PC-9 (cell line): ENCODE results near the gene MYLK. TPM values are rescaled to one million over a fixed set of nuclear protein-coding genes. Genes with fewer than 3 reads are reported as not detected.
A peak's percentile ranks its signal among the peaks of the same experiment; 100 is the strongest.

Experiments
- BruUV-seq: library from RNA; stranded (reverse); fragments of 400-500 nt; replicated peaks from 2 replicates; lab custom pipeline; 2021; lab: Mats Ljungman, UMichigan
- CTCF ChIA-PET: fragments of 300-600 bp; sonication (Branson Sonifier 250); formaldehyde crosslinking; loops from one replicate; lab custom pipeline; 2022; ENCODE audit warnings: antibody characterized with exemption; lab: Charles Lee
- POLR2A ChIA-PET: fragments of 300-600 bp; sonication (Branson Sonifier 250); formaldehyde crosslinking; loops from one replicate; lab custom pipeline; 2022; ENCODE audit warnings: antibody characterized with exemption; ENCODE audit not compliant: unreplicated experiment; lab: Charles Lee
- DNase-seq, 2 experiments: peaks; one replicate each; pipeline versions ENCODE4 v3.0.0 to v3.0.0-alpha.2; 2015 to 2022; ENCODE audit warnings: mixed read lengths in 1 of 2
- H2AFZ ChIP-seq: fragments of 200-600 bp; sonication (generic); 2 replicates; pipeline ENCODE4 v1.8.1; 2017; ENCODE audit warnings: antibody characterized with exemption
- H3F3A ChIP-seq: fragments of 200-600 bp; sonication (generic); 2 replicates; pipeline ENCODE4 v1.8.1; 2017; ENCODE audit warnings: antibody characterized with exemption, mild to moderate bottlenecking, low read depth; ENCODE audit not compliant: insufficient read depth
- H3K27ac ChIP-seq: fragments of 200-600 bp; sonication (generic); 2 replicates; pipeline ENCODE4 v1.6.1; 2016; ENCODE audit warnings: mixed run types
- H3K27me3 ChIP-seq: fragments of 200-600 bp; sonication (generic); 2 replicates; pipeline ENCODE4 v1.6.1; 2016; ENCODE audit warnings: low read depth, mixed run types; ENCODE audit not compliant: insufficient read depth
- H3K36me3 ChIP-seq: fragments of 200-600 bp; sonication (generic); 2 replicates; pipeline ENCODE4 v1.6.1; 2016; ENCODE audit warnings: low read depth, mixed run types
- H3K4me1 ChIP-seq: fragments of 200-600 bp; sonication (generic); replicated peaks from 2 replicates; pipeline ENCODE4 v1.6.1; 2016; ENCODE audit warnings: mixed run types; ENCODE audit not compliant: insufficient read depth
- H3K4me2 ChIP-seq: fragments of 200-600 bp; sonication (generic); 2 replicates; pipeline ENCODE4 v1.6.1; 2017; ENCODE audit warnings: mixed run types
- H3K4me3 ChIP-seq: fragments of 200-600 bp; sonication (generic); 2 replicates; pipeline ENCODE4 v1.6.1; 2016; ENCODE audit warnings: mixed run types
- H3K79me2 ChIP-seq: fragments of 200-600 bp; sonication (generic); 2 replicates; pipeline ENCODE4 v1.6.1; 2017; ENCODE audit warnings: low read depth, mixed run types
- H3K9me2 ChIP-seq: fragments of 200-600 bp; sonication (generic); 2 replicates; pipeline ENCODE4 v1.8.1; 2017; ENCODE audit warnings: mild to moderate bottlenecking; ENCODE audit not compliant: insufficient read depth
- H3K9me3 ChIP-seq: fragments of 200-600 bp; sonication (generic); 2 replicates; pipeline ENCODE4 v1.8.1; 2016; ENCODE audit warnings: low read depth; ENCODE audit not compliant: insufficient read depth
- H4K20me1 ChIP-seq: fragments of 200-600 bp; sonication (generic); 2 replicates; pipeline ENCODE4 v1.8.1; 2017; ENCODE audit not compliant: insufficient read depth
- EZH2 ChIP-seq: fragments of 200-600 bp; sonication (generic); IDR thresholded peaks from 2 replicates; pipeline ENCODE4 v1.8.0; 2017; ENCODE audit warnings: antibody characterized with exemption, low read depth
- intact Hi-C: fragments of 100-400 bp; cut with micrococcal nuclease; formaldehyde crosslinking; loops from one replicate; pipeline ENCODE4 v1.10.0; 2022; ENCODE audit not compliant: unreplicated experiment
- total RNA-seq: library from RNA; stranded (reverse); gene quantifications from 2 replicates; pipeline ENCODE4 v1.2.3, GENCODE V29; 2021
- TF ChIP-seq, protein P1 (sequence below): fragments of 200-600 bp; sonication (generic); conservative IDR thresholded peaks from 2 replicates; pipeline ENCODE4 v1.6.1; 2017; ENCODE audit warnings: mixed run types, antibody characterized with exemption, mild to moderate bottlenecking, moderate library complexity

MYLK gene
- total RNA-seq, 1 experiment from 2014 or later: 0.72 TPM

DNA sequence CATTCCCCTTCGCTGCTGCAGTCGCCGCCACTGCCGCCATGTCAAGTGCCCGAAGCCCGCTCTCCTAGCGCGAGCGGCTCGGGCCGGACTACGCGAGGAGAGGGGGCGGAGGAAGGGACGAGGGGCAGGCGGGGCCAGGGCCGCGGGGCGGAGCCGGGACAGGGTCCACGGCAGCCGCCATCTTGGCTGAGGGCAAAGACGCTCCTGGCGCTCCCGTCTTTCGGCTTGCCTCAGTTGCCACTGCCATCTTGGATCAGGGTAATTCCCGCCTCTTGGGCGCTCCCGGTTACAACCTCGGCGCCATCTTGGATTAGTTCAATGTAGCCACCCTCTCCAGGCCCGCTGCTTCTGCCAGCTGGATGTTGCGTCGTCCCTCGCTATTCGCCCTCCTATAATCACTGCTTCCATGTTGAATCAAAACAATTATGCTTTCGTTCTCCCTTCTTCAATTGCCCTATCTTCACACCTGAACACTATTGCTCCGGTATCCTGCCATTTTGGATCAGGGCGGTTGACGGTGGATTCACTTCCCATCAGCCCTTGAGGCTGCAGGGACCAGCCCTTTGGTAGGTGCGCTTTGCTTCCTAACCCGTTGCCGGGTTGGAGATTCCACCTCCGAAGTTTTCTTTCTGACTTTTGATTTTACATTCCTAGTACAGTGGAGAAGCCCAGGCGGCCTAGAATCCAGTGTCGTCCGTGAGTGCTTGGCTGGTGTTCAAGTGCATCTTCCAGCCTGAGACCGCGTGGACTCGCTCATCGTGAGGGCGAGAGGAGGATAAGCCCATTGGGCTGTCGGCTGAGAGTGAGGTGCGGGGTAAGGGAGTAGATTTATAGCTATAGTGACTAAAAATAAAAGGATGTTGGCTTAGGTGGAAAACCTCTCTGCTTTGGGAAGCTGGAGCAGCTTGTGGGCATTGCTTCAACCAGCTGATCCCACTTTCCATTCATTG is 298.9 kb downstream of the MYLK start, which contains the start of gene HACD2:
TSS of gene HACD2 (minus strand) at position 66 of the 950 bp plus-strand sequence. CDS start at position 40, 26 bp downstream.
- Histone ChIP-seq H3K4me2 (peak within 1 kb of the TSS; percentile 89), H3K27ac (peak within 1 kb of the TSS; percentile 95), H3K4me1 (peaks cover 45% of the 10 kb centered on the region), H3K9me2 (no peaks in the 10 kb centered on the region), H3K36me3 (peaks cover 21% of the 10 kb centered on the region; the same call in 1 of the 2 replicates), H3F3A (peaks cover 15% of the 10 kb centered on the region), H2AFZ (peak within 1 kb of the TSS; percentile 94), H4K20me1 (no peaks in the 10 kb centered on the region), H3K9me3 (peaks cover 16% of the 10 kb centered on the region), H3K79me2 (peaks cover 63% of the 10 kb centered on the region), H3K27me3 (no peaks in the 10 kb centered on the region), H3K4me3 (peak within 1 kb of the TSS; percentile 72)
- no TSS peak for BruUV-seq
- TF ChIP-seq, protein P1, sequence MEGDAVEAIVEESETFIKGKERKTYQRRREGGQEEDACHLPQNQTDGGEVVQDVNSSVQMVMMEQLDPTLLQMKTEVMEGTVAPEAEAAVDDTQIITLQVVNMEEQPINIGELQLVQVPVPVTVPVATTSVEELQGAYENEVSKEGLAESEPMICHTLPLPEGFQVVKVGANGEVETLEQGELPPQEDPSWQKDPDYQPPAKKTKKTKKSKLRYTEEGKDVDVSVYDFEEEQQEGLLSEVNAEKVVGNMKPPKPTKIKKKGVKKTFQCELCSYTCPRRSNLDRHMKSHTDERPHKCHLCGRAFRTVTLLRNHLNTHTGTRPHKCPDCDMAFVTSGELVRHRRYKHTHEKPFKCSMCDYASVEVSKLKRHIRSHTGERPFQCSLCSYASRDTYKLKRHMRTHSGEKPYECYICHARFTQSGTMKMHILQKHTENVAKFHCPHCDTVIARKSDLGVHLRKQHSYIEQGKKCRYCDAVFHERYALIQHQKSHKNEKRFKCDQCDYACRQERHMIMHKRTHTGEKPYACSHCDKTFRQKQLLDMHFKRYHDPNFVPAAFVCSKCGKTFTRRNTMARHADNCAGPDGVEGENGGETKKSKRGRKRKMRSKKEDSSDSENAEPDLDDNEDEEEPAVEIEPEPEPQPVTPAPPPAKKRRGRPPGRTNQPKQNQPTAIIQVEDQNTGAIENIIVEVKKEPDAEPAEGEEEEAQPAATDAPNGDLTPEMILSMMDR: no peak
- TF ChIP-seq EZH2: no peak
- ChIA-PET POLR2A (interaction anchor here (0.5 to 1.8 kb wide), 5 partner anchors 20 to 87 kb away, joined by 3 to 20 read pairs (median 9); no protein-coding TSS in a partner anchor), CTCF (interaction anchor here (0.6 to 1.5 kb wide), 3 partner anchors 20 to 57 kb away, joined by 3 to 5 read pairs (median 5); no protein-coding TSS in a partner anchor)
- peak; percentile 89 to 98 for DNase-seq
- intact Hi-C loops: loop anchor here (1.0 to 10.0 kb wide), 6 partner anchors 17 to 1227 kb away; no protein-coding TSS in a partner anchor

DNA sequence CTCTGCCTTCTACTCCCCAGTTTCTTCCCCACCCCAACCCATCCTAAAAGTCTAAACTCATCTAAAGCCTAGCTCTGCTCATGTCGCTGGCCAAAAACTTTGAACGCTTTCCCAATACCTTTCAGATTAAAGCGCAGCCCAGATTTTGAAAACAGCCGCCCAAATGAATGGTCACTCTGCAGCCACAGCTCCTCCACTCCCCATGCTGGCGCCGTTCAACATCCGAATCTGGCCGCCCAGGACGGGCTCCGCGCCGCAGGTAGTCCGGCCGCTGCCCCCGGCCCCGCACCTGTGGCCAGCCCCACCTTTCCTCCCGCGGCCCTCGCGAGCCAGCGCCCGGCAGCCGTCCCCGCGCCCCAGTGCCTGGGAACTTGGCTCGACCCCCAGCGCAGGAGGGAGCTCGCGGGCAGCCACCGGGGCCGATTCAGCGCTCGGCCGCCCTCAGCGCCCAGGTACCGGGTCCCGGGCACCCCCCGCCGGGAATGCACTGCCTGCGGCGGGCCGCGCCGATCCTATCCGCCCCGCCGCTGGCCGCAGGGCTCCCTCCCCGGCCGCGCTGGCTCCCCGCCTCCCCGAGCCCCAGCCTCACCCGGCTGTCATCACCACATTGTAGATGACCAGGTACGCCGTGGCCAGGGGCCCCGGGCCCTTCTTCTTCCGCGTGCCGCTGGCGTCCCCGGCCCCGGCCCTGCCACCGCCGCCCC is 299.7 kb downstream of the MYLK start:
- Histone ChIP-seq H3K36me3 (0 out of 2 replicates have a peak, but pooled peaks cover 20% of the 10 kb centered on the region), H3K4me3 (peak overlapping the region; percentile 72), H3K9me3 (peaks cover 9% of the 10 kb centered on the region), H3K4me1 (peaks cover 45% of the 10 kb centered on the region), H3K79me2 (peaks cover 71% of the 10 kb centered on the region), H2AFZ (peak overlapping the region; percentile 94), H3K4me2 (peak overlapping the region; percentile 89), H4K20me1 (no peaks in the 10 kb centered on the region), H3K27ac (peak overlapping the region; percentile 95), H3K9me2 (no peaks in the 10 kb centered on the region), H3F3A (peaks cover 15% of the 10 kb centered on the region), H3K27me3 (no peaks in the 10 kb centered on the region)
- ChIA-PET CTCF (interaction anchor here (0.9 to 1.5 kb wide), 2 partner anchors 57 to 118 kb away, joined by 3 to 5 read pairs; no protein-coding TSS in a partner anchor), POLR2A (interaction anchor here (0.5 kb wide), 2 partner anchors 40 to 41 kb away, joined by 4 to 23 read pairs; no protein-coding TSS in a partner anchor)
- intact Hi-C loops: loop anchor here (1.0 to 10.0 kb wide), 3 partner anchors 58 to 680 kb away; no protein-coding TSS in a partner anchor
- no TSS peak for BruUV-seq
- TF ChIP-seq, protein P1: no peak; the same call in 1 of the 2 replicates
- TF ChIP-seq EZH2: no peak
- DNase-seq: no peak
